GM12873 (cell line): ENCODE data around the gene OR4F15.

Source experiments
- CTCF ChIP-seq: IDR thresholded peaks from 2 replicates; pipeline ENCODE4 v1.5.1; 2012; ENCODE audit warnings: low read depth, mild to moderate bottlenecking, moderate library complexity, low read length, control low read depth; ENCODE audit not compliant: insufficient read depth; ENCODE audit errors: missing control alignments

The OR4F15 gene

GRCh38 chr15:101811902-101812301 lies at the start of gene OR4F15:
Gene OR4F15 (plus strand): TSS chr15:101812202. CDS start chr15:101818187, 5,985 bp downstream.
- TF ChIP-seq CTCF, result no peak

DNA sequence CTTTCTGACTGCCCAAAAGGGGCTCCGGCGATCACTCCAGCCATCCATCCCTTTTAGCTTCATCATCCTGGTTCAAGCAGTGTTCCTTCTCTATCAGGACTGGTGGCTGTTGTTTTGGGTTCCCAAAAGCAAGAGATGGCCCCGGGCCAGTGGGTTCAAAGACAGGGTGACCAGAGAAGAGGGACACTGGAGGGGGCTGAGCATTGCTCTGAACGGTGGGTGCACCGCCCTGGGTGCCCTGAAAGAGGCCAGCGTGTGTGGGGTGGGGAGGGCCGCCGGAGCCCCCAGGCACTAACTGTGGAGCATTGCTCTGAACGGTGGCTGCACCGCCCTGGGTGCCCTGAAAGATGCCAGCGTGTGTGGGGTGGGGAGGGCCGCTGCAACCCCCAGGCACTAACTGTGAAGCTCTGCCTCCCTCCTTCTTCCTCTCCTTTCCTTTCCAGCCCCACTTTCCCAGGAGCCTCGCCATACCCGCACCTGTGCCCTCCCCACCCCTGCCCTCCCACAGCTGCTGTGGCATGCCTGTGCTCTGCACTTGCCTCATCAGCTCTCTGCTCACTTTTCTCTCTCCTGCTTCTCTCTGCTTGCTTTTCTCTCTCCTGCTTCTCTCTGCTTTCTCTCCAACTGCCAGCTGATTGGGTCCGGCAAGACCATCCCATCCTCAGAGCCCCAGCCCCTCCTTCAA lies 46.1 kb upstream of the OR4F15 start:
- no peak for TF ChIP-seq CTCF

DNA sequence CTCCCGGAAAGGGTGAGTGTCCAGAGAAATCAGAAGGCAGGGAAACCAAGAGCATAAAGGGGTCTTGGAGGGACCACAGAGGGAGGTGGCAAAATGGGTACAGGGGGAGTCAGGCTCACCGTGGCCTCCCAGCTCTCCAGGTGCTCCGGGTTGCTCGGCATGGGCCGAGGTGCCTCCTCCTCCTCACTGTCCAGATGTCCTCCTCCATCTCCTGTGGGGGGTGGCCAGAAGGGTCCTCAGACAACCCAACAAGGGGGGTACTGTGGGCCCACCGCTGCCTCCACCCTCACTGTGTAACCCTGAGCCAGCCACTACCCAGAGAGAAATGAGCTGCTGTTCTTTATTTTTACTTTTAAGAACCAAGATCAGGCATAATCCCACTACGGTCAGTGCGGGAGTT lies 39.1 kb upstream of the OR4F15 start:
- no peak for TF ChIP-seq CTCF

GRCh38 chr15:101773496-101774100 lies 38.4 kb upstream of the OR4F15 start:
- peak; percentile 64 for TF ChIP-seq CTCF

DNA sequence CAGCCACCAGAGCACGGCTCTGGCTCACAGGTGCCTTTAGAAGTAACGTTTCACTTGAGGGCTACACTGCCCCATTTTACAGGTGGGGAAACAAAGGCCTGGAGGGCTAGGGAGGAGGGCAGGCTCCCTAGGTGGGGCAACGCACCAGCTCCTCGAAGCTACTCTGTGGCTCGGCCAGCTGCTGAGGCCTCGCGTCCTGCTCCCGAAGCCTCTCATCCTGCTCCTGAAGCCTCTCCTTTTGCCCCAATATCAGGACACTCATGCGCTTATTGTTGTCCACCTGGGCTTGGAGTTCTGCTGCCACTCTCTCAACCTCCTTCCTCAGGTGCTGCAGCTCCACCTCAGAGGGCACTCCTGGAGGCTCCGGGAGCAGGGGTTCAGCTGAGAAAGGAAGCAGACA lies 36.9 kb upstream of the OR4F15 start:
- no peak for TF ChIP-seq CTCF

DNA sequence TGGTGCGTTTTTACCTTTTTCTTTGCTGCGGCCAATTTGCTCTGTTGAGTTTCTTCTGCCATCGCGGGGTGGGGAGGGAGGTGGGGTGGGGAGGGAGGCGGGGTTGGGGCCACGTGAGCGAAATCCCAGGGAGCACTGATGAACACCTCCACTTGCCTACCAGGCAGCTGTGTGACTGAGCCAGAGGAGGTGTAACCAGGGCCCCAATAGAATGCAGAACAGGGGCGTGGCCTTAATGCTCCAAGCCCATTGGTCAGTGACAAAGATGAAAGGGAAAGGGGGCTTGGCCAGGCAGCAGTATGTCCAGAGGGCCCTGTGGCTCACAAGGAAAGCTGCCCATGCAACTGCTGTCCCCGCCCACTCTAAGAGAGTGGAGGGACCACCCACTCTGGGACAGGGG lies 30.1 kb upstream of the OR4F15 start:
- no peak for TF ChIP-seq CTCF

DNA sequence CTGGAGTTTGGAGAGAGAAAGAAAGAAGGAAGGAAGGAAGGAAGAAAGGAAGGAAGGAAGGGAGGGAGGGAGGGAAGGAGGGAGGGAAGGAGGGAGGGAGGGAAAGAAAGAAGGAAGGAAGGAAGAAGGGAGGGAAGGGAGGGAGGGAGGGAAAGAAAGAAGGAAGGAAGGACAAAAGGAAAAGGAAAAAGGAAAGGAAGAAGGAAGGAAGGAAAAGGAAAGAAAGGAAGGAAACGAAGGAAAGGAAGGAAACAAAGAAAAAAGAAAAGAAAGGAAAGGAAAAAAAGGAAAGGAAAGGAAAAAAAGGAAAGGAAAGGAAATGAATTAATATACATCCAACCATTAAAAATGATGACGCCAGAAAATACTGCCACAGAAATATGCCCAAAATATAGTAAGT lies 27.4 kb upstream of the OR4F15 start:
- no peak for TF ChIP-seq CTCF
